Measurements from ENCODE around the gene TRIP4. TPM values are rescaled to one million over a fixed set of nuclear protein-coding genes. Genes with fewer than 3 reads are reported as not detected.

The TRIP4 gene
- total RNA-seq, 1 experiment from 2014 or later: 19.8 TPM

GRCh38 chr15:64430000-64430735 is 42.5 kb downstream of the TRIP4 start:
- POLR2A ChIA-PET: interaction anchor here (0.6 to 0.9 kb wide), 3 partner anchors 9 to 128 kb away, joined by 3 read pairs; no protein-coding TSS in a partner anchor
- no peak for TF ChIP-seq CTCF (IDR thresholded peaks at IDR 0.05; ENCODE audit: unreplicated experiment)

GRCh38 chr15:64437982-64438381 is 50.3 kb downstream of the TRIP4 start:
- H3K4me3 Mint-ChIP-seq (ENCODE audit: unreplicated experiment): no peak overlapping the region
- no peak for DNase-seq (ENCODE audit: unreplicated experiment)
- CTCF ChIA-PET: interaction anchor here (0.6 to 1.0 kb wide), 2 partner anchors 291 to 340 kb away, joined by 3 read pairs; no protein-coding TSS in a partner anchor
- intact Hi-C loops (cut with micrococcal nuclease): no loop called here
- no peaks in the 10 kb centered on the region for H3K27me3 Mint-ChIP-seq (ENCODE audit: insufficient read depth, unreplicated experiment)
- H3K9me3 Mint-ChIP-seq (ENCODE audit: unreplicated experiment): no peaks in the 10 kb centered on the region
- H3K4me1 Mint-ChIP-seq (ENCODE audit: insufficient read depth, unreplicated experiment): peaks cover 16% of the 10 kb centered on the region
- POLR2A ChIA-PET: no interaction called here
- peaks cover 12% of the 10 kb centered on the region for H3K36me3 Mint-ChIP-seq (ENCODE audit: insufficient read depth, unreplicated experiment)
- H3K27ac Mint-ChIP-seq (ENCODE audit: low read depth, unreplicated experiment): peak overlapping the region; percentile 3
- no TSS peak for BruUV-seq (replicated peaks)
- TF ChIP-seq CTCF (IDR thresholded peaks at IDR 0.05; ENCODE audit: unreplicated experiment): no peak

More at GRCh38 chr15:64430000-64430735, 42.5 kb downstream of the TRIP4 start:
- no peak overlapping the region for H3K4me3 Mint-ChIP-seq (ENCODE audit: unreplicated experiment)
- H3K4me1 Mint-ChIP-seq (ENCODE audit: insufficient read depth, unreplicated experiment): peaks cover 7% of the 10 kb centered on the region
- no peaks in the 10 kb centered on the region for H3K27me3 Mint-ChIP-seq (ENCODE audit: insufficient read depth, unreplicated experiment)
- H3K9me3 Mint-ChIP-seq (ENCODE audit: unreplicated experiment): no peaks in the 10 kb centered on the region
- peak overlapping the region; percentile 66 for H3K27ac Mint-ChIP-seq (ENCODE audit: low read depth, unreplicated experiment)
- peak; percentile 35 for DNase-seq (ENCODE audit: unreplicated experiment)
- intact Hi-C loops (cut with micrococcal nuclease): no loop called here
- peaks cover 47% of the 10 kb centered on the region for H3K36me3 Mint-ChIP-seq (ENCODE audit: insufficient read depth, unreplicated experiment)
- CTCF ChIA-PET: interaction anchor here (0.5 to 1.6 kb wide), 5 partner anchors 98 to 295 kb away, joined by 3 to 5 read pairs (median 3); no protein-coding TSS in a partner anchor
- BruUV-seq (replicated peaks): no TSS peak

- Mint-ChIP-seq H3K4me1 (ENCODE audit: insufficient read depth, unreplicated experiment) (peaks cover 24% of the 10 kb centered on the region), H3K9me3 (ENCODE audit: unreplicated experiment) (no peaks in the 10 kb centered on the region), H3K36me3 (ENCODE audit: insufficient read depth, unreplicated experiment) (peaks cover 5% of the 10 kb centered on the region), H3K27ac (ENCODE audit: low read depth, unreplicated experiment) (no peak overlapping the region), H3K27me3 (ENCODE audit: insufficient read depth, unreplicated experiment) (no peaks in the 10 kb centered on the region), H3K4me3 (ENCODE audit: unreplicated experiment) (no peak overlapping the region)
- no TSS peak for BruUV-seq (replicated peaks)
- intact Hi-C loops (cut with micrococcal nuclease): no loop called here
- POLR2A ChIA-PET: interaction anchor here (0.6 to 1.0 kb wide), 2 partner anchors 8 to 21 kb away, joined by 3 read pairs; partner anchors contain the start of gene ZNF609
- CTCF ChIA-PET: interaction anchor here (0.6 to 1.2 kb wide), 3 partner anchors 215 to 341 kb away, joined by 3 read pairs; no protein-coding TSS in a partner anchor
- TF ChIP-seq CTCF (IDR thresholded peaks at IDR 0.05; ENCODE audit: unreplicated experiment): no peak
- DNase-seq (ENCODE audit: unreplicated experiment): no peak
Measured at GRCh38 chr15:64438653-64439447, 51.2 kb downstream of the TRIP4 start.

- TF ChIP-seq CTCF (IDR thresholded peaks at IDR 0.05; ENCODE audit: unreplicated experiment): no peak
- ChIA-PET POLR2A (no interaction called here), CTCF (no interaction called here)
- intact Hi-C loops (cut with micrococcal nuclease): no loop called here
- no peak overlapping the region for H3K27ac Mint-ChIP-seq (ENCODE audit: low read depth, unreplicated experiment)
- H3K4me1 Mint-ChIP-seq (ENCODE audit: insufficient read depth, unreplicated experiment): peaks cover 32% of the 10 kb centered on the region
- BruUV-seq (replicated peaks): no TSS peak
- no peaks in the 10 kb centered on the region for H3K27me3 Mint-ChIP-seq (ENCODE audit: insufficient read depth, unreplicated experiment)
- H3K36me3 Mint-ChIP-seq (ENCODE audit: insufficient read depth, unreplicated experiment): peaks cover 9% of the 10 kb centered on the region
- H3K4me3 Mint-ChIP-seq (ENCODE audit: unreplicated experiment): no peak overlapping the region
- no peaks in the 10 kb centered on the region for H3K9me3 Mint-ChIP-seq (ENCODE audit: unreplicated experiment)
- no peak for DNase-seq (ENCODE audit: unreplicated experiment)
Measured at GRCh38 chr15:64441852-64442251, 54.2 kb downstream of the TRIP4 start.
